ENCODE results near the gene ACACB. TPM values are rescaled to one million over a fixed set of nuclear protein-coding genes. Genes with fewer than 3 reads are reported as not detected.
"Not testable (repeated sequence)": the region's sequence is repeated elsewhere in the genome, so short reads cannot be mapped to it uniquely, and the experiment has no call there.

ACACB gene
- polyA plus RNA-seq, 2 of the 4 experiments (the other 2 are of a cell fraction): 6.8 to 7.6 TPM

- H3K27ac ChIP-seq: no peak overlapping the region
- ATAC-seq: no peak
- TF ChIP-seq BCL3 (IDR thresholded peaks at IDR 0.05) (no peak), RCOR1 (IDR thresholded peaks at IDR 0.05; ENCODE audit: low read depth, low read length) (no peak), EHF (CRISPR knock-in tag; IDR thresholded peaks at IDR 0.05) (no peak), KDM1A (IDR thresholded peaks at IDR 0.05; ENCODE audit: low read depth) (no peak), NR3C1 (IDR thresholded peaks at IDR 0.05) (no peak), USF2 (IDR thresholded peaks at IDR 0.05) (no peak), HOXB5 (CRISPR knock-in tag; IDR thresholded peaks at IDR 0.05) (no peak), SREBF2 (IDR thresholded peaks at IDR 0.05) (no peak), POLR2AphosphoS2 (conservative IDR thresholded peaks at IDR 0.05; ENCODE audit: low read length) (no peak), SMC3 (IDR thresholded peaks at IDR 0.05) (no peak), KDM5A (IDR thresholded peaks at IDR 0.05) (no peak), NPAS2 (CRISPR knock-in tag; IDR thresholded peaks at IDR 0.05; ENCODE audit: borderline replicate concordance) (no peak), BHLHE40 (IDR thresholded peaks at IDR 0.05; ENCODE audit: low read depth, low read length) (no peak), CHD2 (IDR thresholded peaks at IDR 0.05; ENCODE audit: low read length, partially characterized antibody) (no peak), RFX5 (IDR thresholded peaks at IDR 0.05) (no peak)
- no peaks in the 10 kb centered on the region for H3K4me1 ChIP-seq
- ChIA-PET CTCF (interaction anchor here (1.2 kb wide), 2 partner anchors 58 to 216 kb away, joined by 3 to 4 read pairs; no protein-coding TSS in a partner anchor), POLR2A (no interaction called here)
- FAIRE-seq: no peak
- H3K4me2 ChIP-seq: no peak overlapping the region
- no peak for DNase-seq (ENCODE audit: low read depth in 1 of 2, low spot score in 1 of 2)
- no peak overlapping the region for H3K4me3 ChIP-seq
- WGBS (ENCODE audit: missing lambda C conversion rate): 77% methylated on average over 6 of the region's 6 CpGs
- H3K9me3 ChIP-seq: no peaks in the 10 kb centered on the region
Measured at GRCh38 chr12:109169686-109170085, 53.3 kb downstream of the ACACB start.

- no peaks in the 10 kb centered on the region for H3K9me3 ChIP-seq
- H3K4me1 ChIP-seq: no peaks in the 10 kb centered on the region
- ChIA-PET CTCF (interaction anchor here (0.6 to 1.2 kb wide), 2 partner anchors 53 to 215 kb away, joined by 3 to 4 read pairs; no protein-coding TSS in a partner anchor), POLR2A (no interaction called here)
- H3K4me3 ChIP-seq: no peak overlapping the region
- WGBS (ENCODE audit: missing lambda C conversion rate): 92% methylated on average over 7 of the region's 7 CpGs
- H3K27ac ChIP-seq: no peak overlapping the region
- no peak for ATAC-seq
- H3K4me2 ChIP-seq: no peak overlapping the region
- DNase-seq (ENCODE audit: low read depth in 1 of 2, low spot score in 1 of 2): no peak
- TF ChIP-seq EP300 (IDR thresholded peaks at IDR 0.05): no peak
- TF ChIP-seq PHF8 (IDR thresholded peaks at IDR 0.05; ENCODE audit: borderline replicate concordance, low read depth): no peak
- FAIRE-seq: no peak
Measured at GRCh38 chr12:109170324-109170723, 53.9 kb downstream of the ACACB start.

GRCh38 chr12:109172787-109173186, 56.4 kb downstream of the ACACB start:
- H3K4me1 ChIP-seq; H3K9me3 ChIP-seq; DNase-seq (ENCODE audit: low read depth in 1 of 2, low spot score in 1 of 2); H3K27ac ChIP-seq; ATAC-seq; H3K4me3 ChIP-seq; POLR2A ChIA-PET; FAIRE-seq; H3K4me2 ChIP-seq: not testable (repeated sequence)
- 90% methylated on average over 6 of the region's 6 CpGs for whole genome bisulfite sequencing (ENCODE audit: missing lambda C conversion rate)
- CTCF ChIA-PET: interaction anchor here (1.1 to 1.2 kb wide), 2 partner anchors 10 to 221 kb away, joined by 3 to 4 read pairs; no protein-coding TSS in a partner anchor
- TF ChIP-seq KDM1A (IDR thresholded peaks at IDR 0.05; ENCODE audit: low read depth): 0 out of 2 replicates have a peak, but pooled peaks have one; percentile 36

GRCh38 chr12:109173443-109174240, 57.3 kb downstream of the ACACB start:
- ChIA-PET CTCF (interaction anchor here (1.0 to 1.2 kb wide), 2 partner anchors 10 to 13 kb away, joined by 4 read pairs; no protein-coding TSS in a partner anchor), POLR2A (no interaction called here)
- no peak for TF ChIP-seq CHD4 (IDR thresholded peaks at IDR 0.05; ENCODE audit: borderline replicate concordance)
- no peak for TF ChIP-seq CTCF (IDR thresholded peaks at IDR 0.05)
- TF ChIP-seq NR3C1 (IDR thresholded peaks at IDR 0.05): no peak
- no peak for TF ChIP-seq HMGXB4 (CRISPR knock-in tag; IDR thresholded peaks at IDR 0.05; ENCODE audit: borderline replicate concordance)
- TF ChIP-seq HEYL (CRISPR knock-in tag; IDR thresholded peaks at IDR 0.05): no peak
- no peak for TF ChIP-seq MYC (IDR thresholded peaks at IDR 0.05; ENCODE audit: borderline replicate concordance, low read length)
- no peak for TF ChIP-seq TFCP2L1 (CRISPR knock-in tag; IDR thresholded peaks at IDR 0.05)
- TF ChIP-seq BHLHE40 (IDR thresholded peaks at IDR 0.05; ENCODE audit: low read depth, low read length): no peak
- TF ChIP-seq ZC3H11A (IDR thresholded peaks at IDR 0.05): no peak
- Histone ChIP-seq H3K27ac (no peak overlapping the region), H3K4me2 (no peak overlapping the region), H3K4me3 (no peak overlapping the region), H3K9me3 (no peaks in the 10 kb centered on the region), H3K4me1 (no peaks in the 10 kb centered on the region)
- no peak for ATAC-seq
- no peak for DNase-seq (ENCODE audit: low read depth in 1 of 2, low spot score in 1 of 2)
- 94% methylated on average over 17 of the region's 17 CpGs for WGBS (ENCODE audit: missing lambda C conversion rate)
- no peak for FAIRE-seq
